Colonic mucosa (tissue), 4 donors: ENCODE results near the gene CARD11. TPM values are rescaled to one million over a fixed set of nuclear protein-coding genes. Genes with fewer than 3 reads are reported as not detected.

ENCODE experiments used
- DNase-seq: peaks from one replicate; pipeline ENCODE4 v3.0.0-alpha.2; 2020
- H3K27ac ChIP-seq: fragments of 200-600 bp; one replicate; pipeline ENCODE4 v1.8.0; 2021
- H3K27me3 ChIP-seq: fragments of 200-600 bp; one replicate; pipeline ENCODE4 v1.8.0; 2021
- H3K36me3 ChIP-seq: fragments of 200-600 bp; one replicate; pipeline ENCODE4 v1.8.0; 2021
- H3K4me1 ChIP-seq: fragments of 200-600 bp; one replicate; pipeline ENCODE4 v1.8.0; 2021; ENCODE audit warnings: mild to moderate bottlenecking
- H3K4me3 ChIP-seq: fragments of 200-600 bp; one replicate; pipeline ENCODE4 v1.8.0; 2021
- H3K9ac ChIP-seq, 2 donors: one replicate each; pipeline ENCODE4 v1.7.0; 2013; ENCODE audit warnings: control low read depth in 2 of 2, low read depth in 2 of 2, low read length in 2 of 2
- H3K9me3 ChIP-seq: fragments of 200-600 bp; one replicate; pipeline ENCODE4 v1.8.0; 2021
- intact Hi-C: fragments of 100-400 bp; cut with DNase I; formaldehyde crosslinking; loops from one replicate; pipeline ENCODE4 v1.14.1; 2022
- total RNA-seq, 2 donors: library from RNA; stranded (reverse); fragmentation: NEBNext Ultra II Directional in 1 of 2; extraction: Animal tissue kit (Norgen Biotek cat#: 25700) in 1 of 2; gene quantifications; one replicate each; pipeline ENCODE4 v1.2.1, GENCODE V29; 2021
- TF ChIP-seq, protein P1 (sequence below): fragments of 200-600 bp; IDR thresholded peaks from one replicate; pipeline ENCODE4 v1.8.0; 2022; ENCODE audit warnings: antibody characterized with exemption, mild to moderate bottlenecking
- donor health status: healthy.
- donor health status: DM: no; HTN: no; CAD: no.
- donor health status: DM: no; HTN: no; CAD: no.

The CARD11 gene
- total RNA-seq, 2 donors from 2014 or later: 1.8 to 5.0 TPM

DNA sequence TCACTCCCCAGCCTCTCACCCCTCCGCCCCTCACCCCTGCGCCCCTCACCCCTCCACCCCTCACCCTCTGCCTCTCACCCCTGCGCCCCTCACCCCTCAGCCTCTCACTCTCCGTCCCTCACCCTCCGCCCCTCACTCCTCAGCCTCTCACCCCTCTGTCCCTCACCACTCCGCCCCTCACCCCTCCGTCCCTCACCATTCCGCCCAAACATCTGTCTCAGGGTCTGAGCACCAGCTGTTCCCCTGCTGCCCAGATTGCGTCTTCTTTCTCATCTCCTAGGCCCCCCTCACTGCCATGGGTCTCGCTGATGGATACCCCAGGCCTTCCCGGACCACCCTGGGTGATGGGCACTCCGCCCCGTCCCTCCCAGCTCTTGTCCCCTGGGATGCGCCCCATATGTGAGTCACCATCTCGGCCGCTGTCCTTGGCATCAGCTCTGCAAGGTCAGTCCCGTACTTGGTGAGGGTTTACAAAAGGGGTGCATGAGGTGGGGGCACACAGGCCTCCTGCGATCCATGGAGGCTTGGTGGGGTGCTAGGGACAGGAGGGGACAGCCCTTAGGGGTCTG lies 134.1 kb downstream of the CARD11 start:
- no peaks in the 10 kb centered on the region for H3K27me3 ChIP-seq
- TF ChIP-seq, protein P1, sequence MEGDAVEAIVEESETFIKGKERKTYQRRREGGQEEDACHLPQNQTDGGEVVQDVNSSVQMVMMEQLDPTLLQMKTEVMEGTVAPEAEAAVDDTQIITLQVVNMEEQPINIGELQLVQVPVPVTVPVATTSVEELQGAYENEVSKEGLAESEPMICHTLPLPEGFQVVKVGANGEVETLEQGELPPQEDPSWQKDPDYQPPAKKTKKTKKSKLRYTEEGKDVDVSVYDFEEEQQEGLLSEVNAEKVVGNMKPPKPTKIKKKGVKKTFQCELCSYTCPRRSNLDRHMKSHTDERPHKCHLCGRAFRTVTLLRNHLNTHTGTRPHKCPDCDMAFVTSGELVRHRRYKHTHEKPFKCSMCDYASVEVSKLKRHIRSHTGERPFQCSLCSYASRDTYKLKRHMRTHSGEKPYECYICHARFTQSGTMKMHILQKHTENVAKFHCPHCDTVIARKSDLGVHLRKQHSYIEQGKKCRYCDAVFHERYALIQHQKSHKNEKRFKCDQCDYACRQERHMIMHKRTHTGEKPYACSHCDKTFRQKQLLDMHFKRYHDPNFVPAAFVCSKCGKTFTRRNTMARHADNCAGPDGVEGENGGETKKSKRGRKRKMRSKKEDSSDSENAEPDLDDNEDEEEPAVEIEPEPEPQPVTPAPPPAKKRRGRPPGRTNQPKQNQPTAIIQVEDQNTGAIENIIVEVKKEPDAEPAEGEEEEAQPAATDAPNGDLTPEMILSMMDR: no peak
- no peak overlapping the region for H3K4me3 ChIP-seq
- intact Hi-C loops: no loop called here
- H3K9me3 ChIP-seq: no peaks in the 10 kb centered on the region
- H3K36me3 ChIP-seq: no peaks in the 10 kb centered on the region
- H3K9ac ChIP-seq: no peak overlapping the region
- no peak overlapping the region for H3K27ac ChIP-seq
- no peaks in the 10 kb centered on the region for H3K4me1 ChIP-seq
- no peak for DNase-seq

DNA sequence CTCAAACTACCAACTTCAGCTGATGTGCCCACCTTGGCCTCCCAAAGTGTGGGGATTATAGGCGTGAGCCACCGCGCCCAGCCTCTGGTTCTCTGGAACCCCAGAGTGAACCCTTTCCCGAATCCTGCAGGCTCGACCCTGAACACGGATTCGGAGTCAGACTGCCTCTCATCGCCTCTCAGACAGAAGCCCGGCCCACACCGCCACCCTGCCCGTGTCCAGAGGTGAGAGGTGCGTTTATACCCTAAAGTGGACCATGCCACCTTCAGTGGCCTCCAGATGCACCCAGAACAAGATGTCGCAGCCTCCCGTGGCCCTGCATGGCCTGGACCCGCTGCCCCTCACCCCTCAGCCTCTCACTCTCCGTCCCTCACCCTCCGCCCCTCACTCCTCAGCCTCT lies 134.6 kb downstream of the CARD11 start:
- Histone ChIP-seq H3K27ac (no peak overlapping the region), H3K9ac (no peak overlapping the region), H3K9me3 (no peaks in the 10 kb centered on the region), H3K4me1 (no peaks in the 10 kb centered on the region), H3K4me3 (no peak overlapping the region), H3K36me3 (no peaks in the 10 kb centered on the region), H3K27me3 (no peaks in the 10 kb centered on the region)
- DNase-seq: no peak
- intact Hi-C loops: no loop called here
- TF ChIP-seq, protein P1: no peak

DNA sequence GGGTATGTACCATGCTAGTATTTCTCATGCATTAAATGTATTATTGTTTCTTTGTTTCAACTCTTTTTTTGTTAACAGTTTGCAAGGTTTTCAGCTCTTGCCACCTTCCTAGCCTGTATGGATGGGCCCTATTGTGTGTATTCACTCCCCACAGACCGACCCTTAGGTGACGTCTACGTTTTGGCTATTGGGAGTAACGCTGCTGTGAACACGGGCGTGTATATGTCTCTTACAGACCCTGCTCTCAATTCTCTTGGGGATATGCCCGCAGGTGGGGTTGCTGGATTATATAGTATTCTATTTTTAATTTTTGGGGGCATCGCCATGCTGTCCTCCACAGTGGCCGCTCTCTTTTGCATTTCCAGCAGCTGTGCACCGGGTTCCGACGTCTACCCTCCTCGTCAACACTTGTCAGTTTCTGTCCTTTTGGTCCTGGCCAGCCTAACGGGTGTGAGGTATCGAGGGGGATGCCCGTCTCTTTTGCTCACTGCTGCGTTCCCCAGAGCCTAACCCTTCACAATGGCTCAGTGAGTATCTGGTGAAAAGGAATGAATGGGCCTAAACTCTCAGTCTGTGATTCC lies 135.5 kb downstream of the CARD11 start:
- intact Hi-C loops: no loop called here
- Histone ChIP-seq H3K9me3 (no peaks in the 10 kb centered on the region), H3K9ac (no peak overlapping the region), H3K27me3 (no peaks in the 10 kb centered on the region), H3K4me1 (no peaks in the 10 kb centered on the region), H3K4me3 (no peak overlapping the region), H3K27ac (no peak overlapping the region), H3K36me3 (no peaks in the 10 kb centered on the region)
- no peak for DNase-seq
- TF ChIP-seq, protein P1: no peak

DNA sequence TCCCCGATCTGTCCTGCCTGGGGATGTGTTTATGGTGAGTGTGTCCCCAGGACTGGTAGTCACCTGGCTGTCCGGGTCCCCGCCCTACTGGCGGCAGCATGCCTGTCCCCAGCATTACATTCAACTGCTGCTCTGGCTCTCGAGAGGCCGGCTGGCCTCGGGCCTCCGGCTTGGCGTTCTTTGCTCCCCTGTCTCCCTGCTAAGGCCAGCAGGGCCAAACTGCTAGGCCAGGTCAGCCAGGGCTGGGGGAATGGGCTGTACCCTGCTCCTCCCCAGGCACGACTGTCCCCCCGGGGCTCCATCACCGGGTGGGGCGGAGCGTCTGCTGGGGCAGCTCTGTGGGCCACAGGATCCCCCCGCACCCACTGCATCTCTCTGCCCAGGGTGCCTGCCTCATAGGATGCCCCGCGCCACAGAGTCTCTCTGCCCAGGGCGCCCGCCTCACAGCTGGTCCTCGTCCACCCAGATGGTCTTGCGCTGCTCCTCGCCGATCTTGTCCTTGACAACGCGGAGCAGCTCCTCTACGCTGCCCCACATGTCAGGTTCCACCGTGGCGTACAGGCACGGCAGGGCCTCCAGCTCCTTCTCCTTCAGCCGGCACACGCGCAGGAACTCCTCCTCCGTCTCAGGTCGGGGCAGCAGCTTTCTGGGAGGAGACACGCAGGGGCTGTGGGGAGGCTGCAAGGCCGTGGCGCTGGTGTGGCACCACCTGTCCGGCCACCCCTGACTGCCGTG lies 137.3 kb downstream of the CARD11 start:
- no peak for DNase-seq
- H3K27ac ChIP-seq: no peak overlapping the region
- intact Hi-C loops: no loop called here
- H3K36me3 ChIP-seq: no peaks in the 10 kb centered on the region
- no peaks in the 10 kb centered on the region for H3K27me3 ChIP-seq
- H3K4me1 ChIP-seq: no peaks in the 10 kb centered on the region
- no peak overlapping the region for H3K4me3 ChIP-seq
- H3K9me3 ChIP-seq: no peaks in the 10 kb centered on the region
- no peak overlapping the region for H3K9ac ChIP-seq
- TF ChIP-seq, protein P1: no peak

DNA sequence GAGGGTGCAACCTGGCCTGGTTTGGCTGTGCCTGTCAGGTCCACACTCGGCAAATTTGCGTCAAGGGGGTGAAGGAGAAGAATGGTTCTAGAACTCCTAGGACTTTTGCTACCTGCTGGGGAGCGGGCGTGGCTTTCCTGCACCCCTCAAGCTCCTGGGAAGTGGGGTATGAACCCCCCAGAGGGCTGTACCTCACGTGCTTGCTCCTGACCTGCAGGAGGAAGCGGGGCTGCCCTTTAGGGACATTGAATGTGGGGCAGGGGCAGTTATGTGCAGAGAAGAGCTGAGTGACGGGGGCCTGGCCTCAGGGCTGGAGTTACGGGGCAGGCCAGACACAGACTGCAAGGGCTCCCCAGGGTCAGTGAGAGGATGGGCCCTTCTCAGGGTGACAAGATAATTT lies 138.2 kb downstream of the CARD11 start:
- Histone ChIP-seq H3K27ac (no peak overlapping the region), H3K9me3 (no peaks in the 10 kb centered on the region), H3K4me1 (no peaks in the 10 kb centered on the region), H3K27me3 (no peaks in the 10 kb centered on the region), H3K9ac (no peak overlapping the region), H3K4me3 (no peak overlapping the region), H3K36me3 (no peaks in the 10 kb centered on the region)
- TF ChIP-seq, protein P1: no peak
- no peak for DNase-seq
- intact Hi-C loops: no loop called here
